Stimulated activated CD8-positive, alpha-beta memory T cell treated with anti-CD3 and anti-CD28 coated beads, Interleukin-7, amount 100 ng/mL, for 1 hour (primary cell): ENCODE data around the gene KLK10.
"Not testable (repeated sequence)": the region's sequence is repeated elsewhere in the genome, so short reads cannot be mapped to it uniquely, and the experiment has no call there.

Experiments
- DNase-seq, 2 donors: peaks; one replicate each; pipeline ENCODE4 v3.0.0-alpha.2; 2020; ENCODE audit warnings: low read depth in 2 of 2

Gene KLK10

GRCh38 chr19:51001515-51001914 is 18.0 kb downstream of the KLK10 start, which contains the start of gene KLK8:
Gene KLK8 (minus strand): TSS chr19:51001604. CDS start chr19:51001167, 437 bp downstream.
- DNase-seq = no peak

- DNase-seq = no peak
Measured at GRCh38 chr19:51000981-51001380, 18.5 kb downstream of the KLK10 start.

- no peak for DNase-seq
Measured at GRCh38 chr19:51000426-51000825, 19.1 kb downstream of the KLK10 start.

- no peak for DNase-seq
Measured at GRCh38 chr19:50998686-50999085, 20.8 kb downstream of the KLK10 start.

GRCh38 chr19:50998061-50998460 is 21.4 kb downstream of the KLK10 start:
- no peak for DNase-seq

GRCh38 chr19:50994129-50994528 is 25.4 kb downstream of the KLK10 start:
- no peak for DNase-seq

- no peak for DNase-seq
Measured at GRCh38 chr19:50992666-50993035, 26.9 kb downstream of the KLK10 start.

GRCh38 chr19:50984416-50984815 is 35.1 kb downstream of the KLK10 start:
- not testable (repeated sequence) for DNase-seq

GRCh38 chr19:50983625-50984292 is 35.8 kb downstream of the KLK10 start, which contains the start of gene KLK7:
Gene KLK7 (minus strand): TSS chr19:50983917. CDS start chr19:50982399, 1,518 bp downstream.
- no peak for DNase-seq

GRCh38 chr19:50982186-50982585 is 37.3 kb downstream of the KLK10 start:
- DNase-seq = no peak

GRCh38 chr19:50981587-50982146 is 37.8 kb downstream of the KLK10 start:
- DNase-seq = no peak

- no peak for DNase-seq
Measured at GRCh38 chr19:50980208-50980607, 39.3 kb downstream of the KLK10 start.

GRCh38 chr19:50979758-50980157 is 39.8 kb downstream of the KLK10 start:
- no peak for DNase-seq

GRCh38 chr19:50978772-50979390 is 40.6 kb downstream of the KLK10 start:
- no peak for DNase-seq

GRCh38 chr19:50977626-50978025 is 41.9 kb downstream of the KLK10 start:
- DNase-seq = no peak

GRCh38 chr19:50975766-50976165 is 43.7 kb downstream of the KLK10 start:
- DNase-seq = no peak

- no peak for DNase-seq
Measured at GRCh38 chr19:50974702-50975556, 44.6 kb downstream of the KLK10 start.

- DNase-seq = no peak
Measured at GRCh38 chr19:50972795-50973376, 46.6 kb downstream of the KLK10 start.

GRCh38 chr19:50969810-50970209 is 49.7 kb downstream of the KLK10 start:
- DNase-seq = not testable (repeated sequence)

GRCh38 chr19:50969413-50969760 is 50.1 kb downstream of the KLK10 start, which contains the start of gene KLK6:
Gene KLK6 (minus strand): TSS chr19:50969591. CDS start chr19:50968104, 1,487 bp downstream.
- no peak for DNase-seq

- no peak for DNase-seq
Measured at GRCh38 chr19:50968716-50969412, 50.6 kb downstream of the KLK10 start.
